Muscle layer of duodenum (tissue), 2 donors: Measurements from ENCODE around the gene OR10H3.

Experiments used
- H3K27ac ChIP-seq: one replicate; pipeline ENCODE4 v1.7.0; 2013; ENCODE audit warnings: mild to moderate bottlenecking, low read length
- H3K27me3 ChIP-seq: one replicate; pipeline ENCODE4 v1.7.0; 2013; ENCODE audit warnings: low read depth, mild to moderate bottlenecking, control low read depth, low read length
- H3K36me3 ChIP-seq, 2 donors: one replicate each; pipeline ENCODE4 v1.7.0; 2013; ENCODE audit warnings: low read length in 2 of 2, control low read depth in 1 of 2, mild to moderate bottlenecking in 1 of 2; ENCODE audit not compliant: insufficient read depth in 2 of 2, control insufficient read depth in 1 of 2
- H3K4me1 ChIP-seq, 2 donors: one replicate each; pipeline ENCODE4 v1.7.0; 2013; ENCODE audit warnings: low read length in 2 of 2, mild to moderate bottlenecking in 2 of 2, control low read depth in 1 of 2, moderate library complexity in 1 of 2; ENCODE audit not compliant: insufficient read depth in 2 of 2, control insufficient read depth in 1 of 2
- H3K4me3 ChIP-seq, 2 donors: one replicate each; pipeline ENCODE4 v1.7.0; 2013; ENCODE audit warnings: low read length in 2 of 2, low read depth in 1 of 2, mild to moderate bottlenecking in 1 of 2
- H3K9me3 ChIP-seq, 2 donors: one replicate each; pipeline ENCODE4 v1.7.0; 2013; ENCODE audit warnings: low read length in 2 of 2, control low read depth in 1 of 2, mild to moderate bottlenecking in 1 of 2; ENCODE audit not compliant: control insufficient read depth in 1 of 2
- donor health status: healthy.

OR10H3 gene

GRCh38 chr19:15737722-15738121 lies at the start of gene OR10H3:
Gene OR10H3 (plus strand): TSS chr19:15737985. CDS start chr19:15741393, 3,408 bp downstream.
- no peaks in the 10 kb centered on the region for H3K27me3 ChIP-seq
- no peak within 1 kb of the TSS for H3K27ac ChIP-seq
- H3K4me1 ChIP-seq, result no peaks in the 10 kb centered on the region
- H3K4me3 ChIP-seq, result no peak within 1 kb of the TSS
- H3K9me3 ChIP-seq, result peaks cover 15% of the 10 kb centered on the region in 2 donors
- no peaks in the 10 kb centered on the region for H3K36me3 ChIP-seq

- no peaks in the 10 kb centered on the region for H3K36me3 ChIP-seq
- no peak overlapping the region for H3K4me3 ChIP-seq
- H3K27me3 ChIP-seq, result no peaks in the 10 kb centered on the region
- H3K27ac ChIP-seq, result no peak overlapping the region
- H3K4me1 ChIP-seq, result no peaks in the 10 kb centered on the region
- no peaks in the 10 kb centered on the region for H3K9me3 ChIP-seq
These were observed 41.1 kb upstream of the OR10H3 start for GRCh38 chr19:15696654-15697194.

- Histone ChIP-seq H3K27me3 (no peaks in the 10 kb centered on the region), H3K9me3 (peaks cover 0 to 3% of the 10 kb centered on the region in 2 donors), H3K27ac (no peak overlapping the region), H3K36me3 (no peaks in the 10 kb centered on the region), H3K4me3 (no peak overlapping the region), H3K4me1 (peaks cover 0 to 13% of the 10 kb centered on the region in 2 donors)
These were observed 35.8 kb upstream of the OR10H3 start for GRCh38 chr19:15701757-15702533.

- Histone ChIP-seq H3K4me3 (peak overlapping the region in 1 of 2 donors; percentile 22), H3K27ac (no peak overlapping the region), H3K36me3 (no peaks in the 10 kb centered on the region), H3K27me3 (no peaks in the 10 kb centered on the region), H3K4me1 (peaks cover 0 to 13% of the 10 kb centered on the region in 2 donors), H3K9me3 (peaks cover 0 to 3% of the 10 kb centered on the region in 2 donors)
These were observed 35.3 kb upstream of the OR10H3 start for GRCh38 chr19:15702534-15702930.

GRCh38 chr19:15714638-15715037 lies 23.1 kb upstream of the OR10H3 start:
- H3K9me3 ChIP-seq, result peaks cover 0 to 4% of the 10 kb centered on the region in 2 donors
- no peaks in the 10 kb centered on the region for H3K36me3 ChIP-seq
- no peak overlapping the region for H3K27ac ChIP-seq
- H3K27me3 ChIP-seq, result no peaks in the 10 kb centered on the region
- H3K4me3 ChIP-seq, result no peak overlapping the region
- H3K4me1 ChIP-seq, result no peaks in the 10 kb centered on the region

GRCh38 chr19:15715642-15716041 lies 22.1 kb upstream of the OR10H3 start:
- no peaks in the 10 kb centered on the region for H3K36me3 ChIP-seq
- no peak overlapping the region for H3K27ac ChIP-seq

GRCh38 chr19:15717809-15718208 lies 20.0 kb upstream of the OR10H3 start:
- no peaks in the 10 kb centered on the region for H3K27me3 ChIP-seq
- H3K4me1 ChIP-seq, result no peaks in the 10 kb centered on the region
- H3K27ac ChIP-seq, result no peak overlapping the region
- H3K9me3 ChIP-seq, result no peaks in the 10 kb centered on the region
- no peaks in the 10 kb centered on the region for H3K36me3 ChIP-seq
- H3K4me3 ChIP-seq, result no peak overlapping the region

More at GRCh38 chr19:15715642-15716041, 22.1 kb upstream of the OR10H3 start:
- Histone ChIP-seq H3K9me3 (peaks cover 0 to 4% of the 10 kb centered on the region in 2 donors), H3K4me3 (no peak overlapping the region), H3K27me3 (no peaks in the 10 kb centered on the region), H3K4me1 (no peaks in the 10 kb centered on the region)

GRCh38 chr19:15721268-15721667 lies 16.5 kb upstream of the OR10H3 start:
- Histone ChIP-seq H3K27ac (no peak overlapping the region), H3K4me1 (no peaks in the 10 kb centered on the region), H3K36me3 (no peaks in the 10 kb centered on the region), H3K4me3 (no peak overlapping the region), H3K9me3 (no peaks in the 10 kb centered on the region), H3K27me3 (no peaks in the 10 kb centered on the region)

- Histone ChIP-seq H3K27ac (no peak overlapping the region), H3K9me3 (no peaks in the 10 kb centered on the region), H3K4me1 (no peaks in the 10 kb centered on the region), H3K27me3 (no peaks in the 10 kb centered on the region), H3K36me3 (no peaks in the 10 kb centered on the region), H3K4me3 (no peak overlapping the region)
These were observed 14.8 kb upstream of the OR10H3 start for GRCh38 chr19:15722956-15723355.

GRCh38 chr19:15727724-15728123 lies 10.1 kb upstream of the OR10H3 start, which contains the start of gene OR10H2:
Gene OR10H2 (plus strand): TSS chr19:15728024. CDS start chr19:15728044, 20 bp downstream.
- Histone ChIP-seq H3K27me3 (no peaks in the 10 kb centered on the region), H3K4me3 (no peak within 1 kb of the TSS), H3K36me3 (no peaks in the 10 kb centered on the region), H3K27ac (no peak within 1 kb of the TSS), H3K4me1 (no peaks in the 10 kb centered on the region), H3K9me3 (no peaks in the 10 kb centered on the region)

- H3K4me3 ChIP-seq, result no peak overlapping the region
- H3K4me1 ChIP-seq, result no peaks in the 10 kb centered on the region
These were observed 7.2 kb upstream of the OR10H3 start for GRCh38 chr19:15730538-15730937.

More at GRCh38 chr19:15730538-15730937, 7.2 kb upstream of the OR10H3 start:
- Histone ChIP-seq H3K9me3 (no peaks in the 10 kb centered on the region), H3K27me3 (no peaks in the 10 kb centered on the region), H3K27ac (no peak overlapping the region), H3K36me3 (no peaks in the 10 kb centered on the region)
